WTC11 (cell line): Measurements from ENCODE around the gene GPX1. TPM values are rescaled to one million over a fixed set of nuclear protein-coding genes. Genes with fewer than 3 reads are reported as not detected.

ENCODE experiments used
- ATAC-seq: fragments of 200-7000 bp; cut with Tn5 transposase; 2 replicates; pipeline ENCODE4 v1.10.0; 2021; ENCODE audit warnings: mild to moderate bottlenecking, moderate library complexity
- CTCF ChIA-PET: fragments of 300-600 bp; sonication (Branson Sonifier 250); formaldehyde crosslinking; loops from one replicate; lab custom pipeline; 2021; ENCODE audit warnings: antibody characterized with exemption; lab: Charles Lee
- POLR2A ChIA-PET: fragments of 350-600 bp; sonication (Branson Sonifier 250); formaldehyde crosslinking; loops from one replicate; lab custom pipeline; 2021; ENCODE audit warnings: antibody characterized with exemption; lab: Charles Lee
- DNase-seq: peaks from one replicate; pipeline ENCODE4 v3.0.0; 2021; ENCODE audit warnings: low spot score
- H3K27ac Mint-ChIP-seq: 2 replicates; pipeline ENCODE4 v1.8.0; 2021; ENCODE audit warnings: mixed read lengths
- H3K27me3 Mint-ChIP-seq: 2 replicates; pipeline ENCODE4 v1.8.0; 2021; ENCODE audit warnings: low read depth, mild to moderate bottlenecking, moderate library complexity, mixed read lengths
- H3K36me3 Mint-ChIP-seq: 2 replicates; pipeline ENCODE4 v1.8.0; 2021; ENCODE audit warnings: mixed read lengths
- H3K4me1 Mint-ChIP-seq: 2 replicates; pipeline ENCODE4 v1.8.0; 2022; ENCODE audit warnings: mixed read lengths
- H3K4me3 Mint-ChIP-seq: 2 replicates; pipeline ENCODE4 v1.8.0; 2021; ENCODE audit warnings: mild to moderate bottlenecking, moderate library complexity, mixed read lengths
- H3K9me3 Mint-ChIP-seq: 2 replicates; pipeline ENCODE4 v1.8.0; 2021; ENCODE audit warnings: mixed read lengths
- CREM ChIP-seq: sonication (generic); formaldehyde crosslinking; IDR thresholded peaks from 2 replicates; pipeline ENCODE4 v1.8.1; 2022; ENCODE audit warnings: mild to moderate bottlenecking, missing genetic modification reagents, moderate library complexity
- E2F1 ChIP-seq: sonication (generic); formaldehyde crosslinking; IDR thresholded peaks from 2 replicates; pipeline ENCODE4 v1.8.0; 2022; ENCODE audit warnings: mild to moderate bottlenecking, missing genetic modification reagents
- ERG ChIP-seq: fragments of 250-450 bp; sonication (Bioruptor Pico); IDR thresholded peaks from 2 replicates; pipeline ENCODE4 v1.8.0; 2021; ENCODE audit warnings: mild to moderate bottlenecking
- FOXK1 ChIP-seq: sonication (generic); formaldehyde crosslinking; IDR thresholded peaks from 2 replicates; pipeline ENCODE4 v1.8.0; 2022; ENCODE audit warnings: mild to moderate bottlenecking, moderate library complexity, missing genetic modification reagents
- FOXP1 ChIP-seq: sonication (generic); formaldehyde crosslinking; IDR thresholded peaks from 2 replicates; pipeline ENCODE4 v1.8.0; 2022; ENCODE audit warnings: missing genetic modification reagents, mild to moderate bottlenecking, moderate library complexity, borderline replicate concordance
- GABPB1 ChIP-seq: sonication (generic); formaldehyde crosslinking; IDR thresholded peaks from 2 replicates; pipeline ENCODE4 v1.8.1; 2023; ENCODE audit warnings: mild to moderate bottlenecking, missing genetic modification reagents
- HMGA2 ChIP-seq: fragments of 250-450 bp; sonication (Bioruptor Pico); IDR thresholded peaks from 2 replicates; pipeline ENCODE4 v1.4.0; 2021; ENCODE audit warnings: mild to moderate bottlenecking, moderate library complexity
- MXD4 ChIP-seq: fragments of 250-450 bp; sonication (Bioruptor Pico); IDR thresholded peaks from 2 replicates; pipeline ENCODE4 v1.8.0; 2021; ENCODE audit warnings: mild to moderate bottlenecking, moderate library complexity, borderline replicate concordance
- MYBL2 ChIP-seq: sonication (generic); formaldehyde crosslinking; IDR thresholded peaks from 2 replicates; pipeline ENCODE4 v1.8.1; 2023; ENCODE audit warnings: mild to moderate bottlenecking, moderate library complexity, missing genetic modification reagents
- NFATC4 ChIP-seq: fragments of 250-450 bp; sonication (Bioruptor Pico); IDR thresholded peaks from 2 replicates; pipeline ENCODE4 v1.9.0; 2021; ENCODE audit warnings: mild to moderate bottlenecking
- NFYB ChIP-seq: sonication (generic); formaldehyde crosslinking; conservative IDR thresholded peaks from 2 replicates; pipeline ENCODE4 v1.8.0; 2022; ENCODE audit warnings: low read depth, missing genetic modification reagents
- OVOL2 ChIP-seq: fragments of 250-450 bp; sonication (Bioruptor Pico); IDR thresholded peaks from 2 replicates; pipeline ENCODE4 v1.9.0; 2021; ENCODE audit warnings: mild to moderate bottlenecking, borderline replicate concordance
- RORB ChIP-seq: fragments of 250-450 bp; sonication (Bioruptor Pico); IDR thresholded peaks from 2 replicates; pipeline ENCODE4 v1.9.0; 2021; ENCODE audit warnings: mild to moderate bottlenecking
- SP1 ChIP-seq: sonication (generic); formaldehyde crosslinking; conservative IDR thresholded peaks from 2 replicates; pipeline ENCODE4 v1.8.1; 2022; ENCODE audit warnings: missing genetic modification reagents
- TEAD4 ChIP-seq: sonication (generic); formaldehyde crosslinking; IDR thresholded peaks from 2 replicates; pipeline ENCODE4 v1.8.0; 2022; ENCODE audit warnings: mild to moderate bottlenecking, missing genetic modification reagents
- TP53 ChIP-seq: sonication (generic); formaldehyde crosslinking; IDR thresholded peaks from 2 replicates; pipeline ENCODE4 v1.8.1; 2023; ENCODE audit warnings: mild to moderate bottlenecking, missing genetic modification reagents
- ZNF121 ChIP-seq: sonication (generic); formaldehyde crosslinking; IDR thresholded peaks from 2 replicates; pipeline ENCODE4 v1.8.0; 2023; ENCODE audit warnings: missing genetic modification reagents
- ZNF232 ChIP-seq: sonication (generic); formaldehyde crosslinking; IDR thresholded peaks from 2 replicates; pipeline ENCODE4 v1.8.0; 2022; ENCODE audit warnings: mild to moderate bottlenecking, missing genetic modification reagents
- ZNF263 ChIP-seq: sonication (generic); formaldehyde crosslinking; IDR thresholded peaks from 2 replicates; pipeline ENCODE4 v1.8.1; 2022; ENCODE audit warnings: low read depth, mild to moderate bottlenecking, moderate library complexity, missing genetic modification reagents
- ZNF317 ChIP-seq: sonication (generic); formaldehyde crosslinking; IDR thresholded peaks from 2 replicates; pipeline ENCODE4 v1.8.1; 2023; ENCODE audit warnings: low read depth, mild to moderate bottlenecking, moderate library complexity, missing genetic modification reagents, borderline replicate concordance
- ZNF416 ChIP-seq: fragments of 250-450 bp; sonication (Bioruptor Pico); IDR thresholded peaks from 2 replicates; pipeline ENCODE4 v1.9.0; 2021; ENCODE audit warnings: mild to moderate bottlenecking, inconsistent platforms
- ZNF423 ChIP-seq: fragments of 250-450 bp; sonication (Bioruptor Pico); IDR thresholded peaks from 2 replicates; pipeline ENCODE4 v2.1.2; 2022; ENCODE audit warnings: mild to moderate bottlenecking, moderate library complexity
- ZNF671 ChIP-seq: fragments of 250-450 bp; sonication (Bioruptor Pico); IDR thresholded peaks from 2 replicates; pipeline ENCODE4 v1.8.0; 2021; ENCODE audit warnings: mild to moderate bottlenecking
- total RNA-seq: library from RNA; stranded (reverse); gene quantifications from 3 replicates; pipeline ENCODE4 v1.2.3, GENCODE V29; 2021
- TF ChIP-seq, protein P1 (sequence below): sonication (generic); formaldehyde crosslinking; conservative IDR thresholded peaks from 2 replicates; pipeline ENCODE4 v1.8.1; 2022; ENCODE audit warnings: mild to moderate bottlenecking, missing genetic modification reagents
- TF ChIP-seq, protein P2 (sequence below): sonication (generic); formaldehyde crosslinking; IDR thresholded peaks from 2 replicates; pipeline ENCODE4 v1.8.1; 2022; ENCODE audit warnings: low read depth, missing genetic modification reagents, borderline replicate concordance
- TF ChIP-seq, protein P3 (sequence below): sonication (generic); formaldehyde crosslinking; IDR thresholded peaks from 2 replicates; pipeline ENCODE4 v1.8.1; 2023; ENCODE audit warnings: mild to moderate bottlenecking, missing genetic modification reagents, moderate library complexity
- TF ChIP-seq, protein P4 (sequence below): fragments of 250-450 bp; sonication (Bioruptor Pico); IDR thresholded peaks from 2 replicates; pipeline ENCODE4 v1.9.0; 2021; ENCODE audit warnings: mild to moderate bottlenecking, borderline replicate concordance

GPX1 gene
- total RNA-seq, 1 experiment from 2014 or later: 323 TPM

DNA sequence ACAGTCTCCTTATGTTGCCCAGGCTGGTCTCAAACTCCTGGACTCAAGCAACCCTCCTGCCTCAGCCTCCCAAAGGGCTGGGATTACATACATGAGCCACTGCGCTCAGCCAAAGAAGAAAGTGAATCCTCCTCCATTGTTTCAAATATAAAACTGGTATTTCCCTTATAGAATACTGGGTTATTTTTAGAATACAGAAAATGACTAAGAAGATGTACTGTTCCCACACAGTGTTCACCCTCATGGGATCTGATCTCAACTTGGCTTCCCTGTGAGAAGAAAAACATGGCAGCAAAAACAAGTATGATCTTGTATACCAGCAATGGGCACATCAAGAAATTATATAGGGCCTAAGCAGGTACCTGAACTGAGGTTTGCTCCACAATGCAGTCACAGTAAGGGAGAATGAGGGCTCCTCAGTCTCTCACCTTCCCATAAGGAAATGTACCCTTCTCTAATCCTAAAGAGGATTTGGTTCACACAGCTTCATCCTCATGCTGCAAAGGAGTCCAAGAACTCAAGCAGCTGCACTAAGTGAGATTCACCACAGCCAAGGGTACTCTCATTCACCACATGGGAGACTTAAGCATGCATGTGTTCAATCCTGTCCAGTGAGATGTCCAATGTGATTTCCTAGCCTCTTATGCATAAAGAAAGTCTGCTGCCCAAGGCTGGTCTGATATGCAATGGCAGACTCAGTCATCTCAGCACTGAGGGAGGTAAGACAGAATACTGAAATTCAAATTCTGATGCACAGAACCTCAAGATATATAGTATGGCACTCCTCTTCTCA, 44.1 kb downstream of the GPX1 start:
- POLR2A ChIA-PET: no interaction called here
- Mint-ChIP-seq H3K4me3 (no peak overlapping the region), H3K27me3 (no peaks in the 10 kb centered on the region), H3K4me1 (peaks cover 2% of the 10 kb centered on the region; the same call in 1 of the 2 replicates), H3K27ac (no peak overlapping the region), H3K36me3 (peaks cover 12% of the 10 kb centered on the region), H3K9me3 (no peaks in the 10 kb centered on the region)
- CTCF ChIA-PET: interaction anchor here (0.5 kb wide), 1 partner anchor 12 kb away, joined by 3 read pairs; no protein-coding TSS in a partner anchor
- DNase-seq: no peak
- no peak for ATAC-seq
- TF ChIP-seq TEAD4 (CRISPR knock-in tag) (no peak), ZNF416 (CRISPR knock-in tag) (no peak), MXD4 (CRISPR knock-in tag) (no peak), ZNF317 (no peak), ZNF121 (CRISPR knock-in tag) (no peak), ERG (CRISPR knock-in tag) (no peak), SP1 (CRISPR knock-in tag) (no peak), CREM (no peak), TP53 (CRISPR knock-in tag) (no peak), ZNF671 (CRISPR knock-in tag) (no peak), HMGA2 (CRISPR knock-in tag) (no peak), ZNF423 (CRISPR knock-in tag) (no peak), FOXP1 (CRISPR knock-in tag) (no peak), NFATC4 (CRISPR knock-in tag) (no peak), FOXK1 (CRISPR knock-in tag) (no peak), ZNF263 (CRISPR knock-in tag) (no peak)
- TF ChIP-seq, protein P1, sequence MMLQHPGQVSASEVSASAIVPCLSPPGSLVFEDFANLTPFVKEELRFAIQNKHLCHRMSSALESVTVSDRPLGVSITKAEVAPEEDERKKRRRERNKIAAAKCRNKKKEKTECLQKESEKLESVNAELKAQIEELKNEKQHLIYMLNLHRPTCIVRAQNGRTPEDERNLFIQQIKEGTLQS (CRISPR knock-in tag): no peak
- TF ChIP-seq, protein P2, sequence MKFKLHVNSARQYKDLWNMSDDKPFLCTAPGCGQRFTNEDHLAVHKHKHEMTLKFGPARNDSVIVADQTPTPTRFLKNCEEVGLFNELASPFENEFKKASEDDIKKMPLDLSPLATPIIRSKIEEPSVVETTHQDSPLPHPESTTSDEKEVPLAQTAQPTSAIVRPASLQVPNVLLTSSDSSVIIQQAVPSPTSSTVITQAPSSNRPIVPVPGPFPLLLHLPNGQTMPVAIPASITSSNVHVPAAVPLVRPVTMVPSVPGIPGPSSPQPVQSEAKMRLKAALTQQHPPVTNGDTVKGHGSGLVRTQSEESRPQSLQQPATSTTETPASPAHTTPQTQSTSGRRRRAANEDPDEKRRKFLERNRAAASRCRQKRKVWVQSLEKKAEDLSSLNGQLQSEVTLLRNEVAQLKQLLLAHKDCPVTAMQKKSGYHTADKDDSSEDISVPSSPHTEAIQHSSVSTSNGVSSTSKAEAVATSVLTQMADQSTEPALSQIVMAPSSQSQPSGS: no peak
- TF ChIP-seq, protein P3, sequence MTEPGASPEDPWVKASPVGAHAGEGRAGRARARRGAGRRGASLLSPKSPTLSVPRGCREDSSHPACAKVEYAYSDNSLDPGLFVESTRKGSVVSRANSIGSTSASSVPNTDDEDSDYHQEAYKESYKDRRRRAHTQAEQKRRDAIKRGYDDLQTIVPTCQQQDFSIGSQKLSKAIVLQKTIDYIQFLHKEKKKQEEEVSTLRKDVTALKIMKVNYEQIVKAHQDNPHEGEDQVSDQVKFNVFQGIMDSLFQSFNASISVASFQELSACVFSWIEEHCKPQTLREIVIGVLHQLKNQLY (CRISPR knock-in tag): no peak

GRCh38 chr3:49311283-49311682, 46.9 kb downstream of the GPX1 start:
- Mint-ChIP-seq H3K4me1 (peaks cover 2% of the 10 kb centered on the region; the same call in 1 of the 2 replicates), H3K36me3 (peaks cover 19% of the 10 kb centered on the region; the same call in 1 of the 2 replicates), H3K4me3 (no peak overlapping the region), H3K27ac (0 out of 2 replicates have a peak overlapping the region, but pooled peaks have one; percentile 36), H3K9me3 (no peaks in the 10 kb centered on the region), H3K27me3 (no peaks in the 10 kb centered on the region)
- POLR2A ChIA-PET: no interaction called here
- CTCF ChIA-PET: interaction anchor here (0.7 to 0.8 kb wide), 2 partner anchors 29 to 138 kb away, joined by 3 read pairs; partner anchors contain the start of gene USP4
- DNase-seq (peak; percentile 17), ATAC-seq (no peak)
- TF ChIP-seq RORB (no peak), NFYB (CRISPR knock-in tag) (no peak), ZNF416 (CRISPR knock-in tag) (no peak), ZNF671 (CRISPR knock-in tag) (no peak), GABPB1 (CRISPR knock-in tag) (no peak), ZNF232 (CRISPR knock-in tag) (no peak), E2F1 (CRISPR knock-in tag) (no peak), MYBL2 (CRISPR knock-in tag) (no peak), OVOL2 (CRISPR knock-in tag) (no peak)
- TF ChIP-seq, protein P4, sequence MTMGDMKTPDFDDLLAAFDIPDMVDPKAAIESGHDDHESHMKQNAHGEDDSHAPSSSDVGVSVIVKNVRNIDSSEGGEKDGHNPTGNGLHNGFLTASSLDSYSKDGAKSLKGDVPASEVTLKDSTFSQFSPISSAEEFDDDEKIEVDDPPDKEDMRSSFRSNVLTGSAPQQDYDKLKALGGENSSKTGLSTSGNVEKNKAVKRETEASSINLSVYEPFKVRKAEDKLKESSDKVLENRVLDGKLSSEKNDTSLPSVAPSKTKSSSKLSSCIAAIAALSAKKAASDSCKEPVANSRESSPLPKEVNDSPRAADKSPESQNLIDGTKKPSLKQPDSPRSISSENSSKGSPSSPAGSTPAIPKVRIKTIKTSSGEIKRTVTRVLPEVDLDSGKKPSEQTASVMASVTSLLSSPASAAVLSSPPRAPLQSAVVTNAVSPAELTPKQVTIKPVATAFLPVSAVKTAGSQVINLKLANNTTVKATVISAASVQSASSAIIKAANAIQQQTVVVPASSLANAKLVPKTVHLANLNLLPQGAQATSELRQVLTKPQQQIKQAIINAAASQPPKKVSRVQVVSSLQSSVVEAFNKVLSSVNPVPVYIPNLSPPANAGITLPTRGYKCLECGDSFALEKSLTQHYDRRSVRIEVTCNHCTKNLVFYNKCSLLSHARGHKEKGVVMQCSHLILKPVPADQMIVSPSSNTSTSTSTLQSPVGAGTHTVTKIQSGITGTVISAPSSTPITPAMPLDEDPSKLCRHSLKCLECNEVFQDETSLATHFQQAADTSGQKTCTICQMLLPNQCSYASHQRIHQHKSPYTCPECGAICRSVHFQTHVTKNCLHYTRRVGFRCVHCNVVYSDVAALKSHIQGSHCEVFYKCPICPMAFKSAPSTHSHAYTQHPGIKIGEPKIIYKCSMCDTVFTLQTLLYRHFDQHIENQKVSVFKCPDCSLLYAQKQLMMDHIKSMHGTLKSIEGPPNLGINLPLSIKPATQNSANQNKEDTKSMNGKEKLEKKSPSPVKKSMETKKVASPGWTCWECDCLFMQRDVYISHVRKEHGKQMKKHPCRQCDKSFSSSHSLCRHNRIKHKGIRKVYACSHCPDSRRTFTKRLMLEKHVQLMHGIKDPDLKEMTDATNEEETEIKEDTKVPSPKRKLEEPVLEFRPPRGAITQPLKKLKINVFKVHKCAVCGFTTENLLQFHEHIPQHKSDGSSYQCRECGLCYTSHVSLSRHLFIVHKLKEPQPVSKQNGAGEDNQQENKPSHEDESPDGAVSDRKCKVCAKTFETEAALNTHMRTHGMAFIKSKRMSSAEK: no peak
